SU-DHL-6 (cell line): Measurements from ENCODE around the gene SLC16A3.

ENCODE experiments used
- H2AFZ ChIP-seq: fragments of 200-600 bp; sonication (generic); 2 replicates; pipeline ENCODE4 v1.6.1; 2014; ENCODE audit warnings: low read depth, mild to moderate bottlenecking, moderate library complexity, mixed read lengths, antibody characterized with exemption, low read length; ENCODE audit not compliant: severe bottlenecking
- H3F3A ChIP-seq: fragments of 200-600 bp; shearing (Covaris generic); 2 replicates; pipeline ENCODE4 v1.6.0; 2016; ENCODE audit warnings: antibody characterized with exemption, mild to moderate bottlenecking; ENCODE audit not compliant: insufficient read depth
- H3K27ac ChIP-seq: fragments of 200-600 bp; sonication (generic); 2 replicates; pipeline ENCODE4 v1.5.1; 2016; ENCODE audit warnings: low read depth, mild to moderate bottlenecking, low read length, moderate library complexity, mixed read lengths
- H3K27me3 ChIP-seq: fragments of 200-600 bp; sonication (generic), shearing (Covaris generic); 2 replicates; pipeline ENCODE4 v1.6.0; 2014; ENCODE audit warnings: mild to moderate bottlenecking, low read length
- H3K36me3 ChIP-seq: fragments of 200-600 bp; sonication (generic); 2 replicates; pipeline ENCODE4 v1.6.1; 2014; ENCODE audit warnings: mild to moderate bottlenecking, low read length, mixed read lengths
- H3K4me2 ChIP-seq: fragments of 300-600, 200-600 bp; shearing (Covaris generic), sonication (generic); 2 replicates; pipeline ENCODE4 v1.6.0; 2014; ENCODE audit warnings: low read length, low read depth, mild to moderate bottlenecking; ENCODE audit not compliant: poor library complexity, severe bottlenecking
- H3K4me3 ChIP-seq: fragments of 200-600 bp; sonication (generic); 2 replicates; pipeline ENCODE4 v1.5.1; 2014; ENCODE audit warnings: antibody characterized with exemption, low read length, mild to moderate bottlenecking, mixed read lengths; ENCODE audit not compliant: insufficient read depth, poor library complexity, severe bottlenecking
- H3K79me2 ChIP-seq: fragments of 200-600 bp; sonication (generic); 2 replicates; pipeline ENCODE4 v1.6.1; 2014; ENCODE audit warnings: mild to moderate bottlenecking, low read length, moderate library complexity; ENCODE audit not compliant: insufficient read depth
- H3K9ac ChIP-seq: fragments of 200-600 bp; sonication (generic); 2 replicates; pipeline ENCODE4 v1.7.0; 2014; ENCODE audit warnings: mild to moderate bottlenecking, low read length
- H3K9me2 ChIP-seq: fragments of 200-600 bp; sonication (generic); replicated peaks from 2 replicates; pipeline ENCODE4 v1.6.1; 2014; ENCODE audit warnings: low read length; ENCODE audit not compliant: insufficient read depth
- H3K9me3 ChIP-seq: fragments of 200-600 bp; sonication (generic); 2 replicates; pipeline ENCODE4 v1.6.1; 2014; ENCODE audit warnings: low read length, mixed read lengths; ENCODE audit not compliant: insufficient read depth
- H4K20me1 ChIP-seq: fragments of 200-600 bp; sonication (generic); 2 replicates; pipeline ENCODE4 v1.6.1; 2014; ENCODE audit warnings: low read depth, mild to moderate bottlenecking, antibody characterized with exemption, low read length, moderate library complexity, mixed read lengths
- CTCF ChIP-seq: fragments of 200-600 bp; sonication (generic); IDR thresholded peaks from one replicate; pipeline ENCODE4 v1.5.1; 2017; ENCODE audit warnings: antibody characterized with exemption, mild to moderate bottlenecking, low read length, moderate library complexity; ENCODE audit not compliant: insufficient read depth, poor library complexity, severe bottlenecking
- EZH2phosphoT487 ChIP-seq: fragments of 200-600 bp; sonication (generic), shearing (Covaris generic); conservative IDR thresholded peaks from 2 replicates; pipeline ENCODE4 v1.6.1; 2018; ENCODE audit warnings: mild to moderate bottlenecking, antibody characterized with exemption, low read length, moderate library complexity, mixed read lengths

SLC16A3 gene

DNA sequence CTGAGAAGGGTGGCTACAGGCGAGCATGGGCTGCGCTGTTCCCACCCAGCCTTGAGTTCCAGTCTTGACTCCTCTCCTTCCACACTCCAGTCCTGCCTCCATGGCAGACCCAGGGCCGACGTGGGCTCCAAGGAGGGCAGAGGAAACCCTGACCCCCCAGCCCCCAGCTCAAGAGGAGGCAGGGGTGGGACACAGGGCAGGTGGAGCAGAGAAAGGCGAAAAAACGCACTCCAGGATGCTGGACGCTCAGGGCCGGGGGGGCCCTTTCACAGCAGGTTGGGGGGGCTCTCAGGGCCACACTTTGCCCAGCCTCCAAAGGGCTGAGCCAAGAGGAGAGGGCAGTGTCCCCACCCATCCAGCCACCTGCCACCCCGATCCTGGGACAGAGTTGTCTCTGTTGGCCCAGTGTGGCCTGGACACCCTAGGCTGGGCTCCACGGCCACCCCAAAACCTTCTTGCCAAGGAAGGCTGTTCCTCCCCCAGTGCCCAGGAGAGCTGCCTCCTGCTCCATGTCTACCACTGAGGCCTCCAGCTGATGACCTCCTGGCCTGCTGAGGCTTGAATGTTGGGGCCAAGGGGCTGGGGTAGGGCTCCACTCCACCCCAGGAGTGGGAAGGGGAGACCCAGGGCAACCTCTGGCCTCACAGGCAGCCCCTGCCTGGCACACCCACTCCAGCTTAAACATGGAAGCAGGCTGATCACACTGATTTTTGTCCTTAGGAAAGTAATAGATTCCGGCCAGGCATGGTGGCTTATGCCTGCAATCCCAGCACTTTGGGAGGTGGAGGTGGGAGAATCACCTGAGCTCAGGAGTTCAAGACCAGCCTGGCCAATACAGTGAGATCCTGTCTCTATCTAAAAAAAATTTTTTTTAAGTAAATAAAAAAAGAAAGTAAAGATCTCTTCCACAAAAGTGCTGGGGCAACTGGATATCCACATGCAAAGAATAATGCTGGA is 8.8 kb upstream of the SLC16A3 start:
- no peaks in the 10 kb centered on the region for H3K9me2 ChIP-seq
- no peak for TF ChIP-seq CTCF
- no peak for TF ChIP-seq EZH2phosphoT487
- H3K9ac ChIP-seq: no peak overlapping the region
- H3K27me3 ChIP-seq: no peaks in the 10 kb centered on the region
- no peak overlapping the region for H3K4me2 ChIP-seq
- no peaks in the 10 kb centered on the region for H4K20me1 ChIP-seq
- no peaks in the 10 kb centered on the region for H3K36me3 ChIP-seq
- H2AFZ ChIP-seq: no peak overlapping the region
- no peaks in the 10 kb centered on the region for H3K79me2 ChIP-seq
- H3K9me3 ChIP-seq: no peaks in the 10 kb centered on the region
- no peak overlapping the region for H3K4me3 ChIP-seq
- no peaks in the 10 kb centered on the region for H3F3A ChIP-seq
- H3K27ac ChIP-seq: no peak overlapping the region

GRCh38 chr17:82221341-82221902 is 7.4 kb upstream of the SLC16A3 start:
- Histone ChIP-seq H4K20me1 (no peaks in the 10 kb centered on the region), H3K9ac (no peak overlapping the region), H3K36me3 (no peaks in the 10 kb centered on the region), H3K9me3 (no peaks in the 10 kb centered on the region), H2AFZ (no peak overlapping the region), H3F3A (no peaks in the 10 kb centered on the region), H3K9me2 (no peaks in the 10 kb centered on the region), H3K79me2 (no peaks in the 10 kb centered on the region), H3K27ac (no peak overlapping the region), H3K27me3 (no peaks in the 10 kb centered on the region), H3K4me2 (no peak overlapping the region), H3K4me3 (no peak overlapping the region)
- TF ChIP-seq EZH2phosphoT487 (no peak), CTCF (no peak)

DNA sequence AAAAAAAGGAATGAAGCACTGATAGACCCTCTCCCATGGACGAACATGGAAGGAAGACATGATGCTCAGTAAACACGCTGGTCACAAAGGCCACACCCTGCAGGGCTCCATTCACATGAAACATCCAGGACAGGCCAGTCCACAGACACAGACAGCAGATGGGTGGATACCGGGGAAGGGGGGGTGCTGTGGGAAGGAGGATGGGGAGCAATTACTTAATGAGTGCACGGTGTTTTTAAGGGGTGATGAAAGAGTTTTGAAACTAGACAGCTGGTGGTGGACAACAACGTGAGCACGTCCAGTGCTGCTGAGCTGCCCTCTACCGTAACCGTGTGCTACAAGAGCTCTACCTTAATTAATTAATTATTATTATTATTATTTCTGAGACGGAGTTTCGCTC is 6.0 kb upstream of the SLC16A3 start:
- Histone ChIP-seq H3K79me2 (no peaks in the 10 kb centered on the region), H3K36me3 (no peaks in the 10 kb centered on the region), H3K27me3 (no peaks in the 10 kb centered on the region), H2AFZ (no peak overlapping the region), H4K20me1 (no peaks in the 10 kb centered on the region), H3K9ac (no peak overlapping the region), H3K9me2 (no peaks in the 10 kb centered on the region), H3F3A (no peaks in the 10 kb centered on the region), H3K4me2 (no peak overlapping the region), H3K9me3 (no peaks in the 10 kb centered on the region), H3K4me3 (no peak overlapping the region), H3K27ac (no peak overlapping the region)
- TF ChIP-seq CTCF: no peak
- no peak for TF ChIP-seq EZH2phosphoT487
